CD4-positive, alpha-beta T cell treated with Interleukin-17A for 4 hours (primary cell): Measurements from ENCODE around the gene NUBPL.
"Not testable (repeated sequence)": the region's sequence is repeated elsewhere in the genome, so short reads cannot be mapped to it uniquely, and the experiment has no call there.

Experiments
- DNase-seq: peaks from one replicate; pipeline ENCODE4 v3.0.0-alpha.2; 2020; ENCODE audit warnings: mixed read lengths

NUBPL gene

GRCh38 chr14:31819281-31819680 is 258.1 kb downstream of the NUBPL start:
- no peak for DNase-seq

- no peak for DNase-seq
Measured at GRCh38 chr14:31825459-31825858, 264.3 kb downstream of the NUBPL start.

GRCh38 chr14:31827325-31827724 is 266.1 kb downstream of the NUBPL start:
- no peak for DNase-seq

GRCh38 chr14:31828946-31829868 is 268.0 kb downstream of the NUBPL start:
- DNase-seq, result no peak

- DNase-seq, result no peak
Measured at GRCh38 chr14:31834616-31835015, 273.4 kb downstream of the NUBPL start.

GRCh38 chr14:31835049-31835448 is 273.8 kb downstream of the NUBPL start:
- no peak for DNase-seq

GRCh38 chr14:31837031-31837430 is 275.8 kb downstream of the NUBPL start:
- DNase-seq, result no peak

- DNase-seq, result no peak
Measured at GRCh38 chr14:31842899-31843298, 281.7 kb downstream of the NUBPL start.

- no peak for DNase-seq
Measured at GRCh38 chr14:31843361-31844091, 282.3 kb downstream of the NUBPL start.

GRCh38 chr14:31854508-31855075 is 293.4 kb downstream of the NUBPL start:
- no peak for DNase-seq

- DNase-seq, result no peak
Measured at GRCh38 chr14:31855262-31855661, 294.1 kb downstream of the NUBPL start.

- DNase-seq, result not testable (repeated sequence)
Measured at GRCh38 chr14:31856003-31856402, 294.8 kb downstream of the NUBPL start.

GRCh38 chr14:31858868-31859267 is 297.7 kb downstream of the NUBPL start:
- DNase-seq, result no peak

- DNase-seq, result no peak
Measured at GRCh38 chr14:31864937-31865855, 304.0 kb downstream of the NUBPL start.

- DNase-seq, result no peak
Measured at GRCh38 chr14:31867570-31867969, 306.4 kb downstream of the NUBPL start.

- DNase-seq, result not testable (repeated sequence)
Measured at GRCh38 chr14:31868096-31868495, 306.9 kb downstream of the NUBPL start.

- no peak for DNase-seq
Measured at GRCh38 chr14:31876741-31877140, 315.5 kb downstream of the NUBPL start.

GRCh38 chr14:31877255-31877798 is 316.1 kb downstream of the NUBPL start:
- DNase-seq, result no peak

GRCh38 chr14:31879661-31880348 is 318.6 kb downstream of the NUBPL start:
- no peak for DNase-seq

GRCh38 chr14:31880935-31881334 is 319.7 kb downstream of the NUBPL start:
- DNase-seq, result no peak

GRCh38 chr14:31881531-31882310 is 320.5 kb downstream of the NUBPL start:
- DNase-seq, result no peak
